ENCODE results near the gene SCCPDH.

The SCCPDH gene

GRCh38 chr1:246786606-246787238 is 62.5 kb downstream of the SCCPDH start:
- no peak for DNase-seq (ENCODE audit: low read depth)

- no peak for DNase-seq (ENCODE audit: low read depth)
These were observed 63.7 kb downstream of the SCCPDH start for GRCh38 chr1:246787781-246788513.

- no peak for DNase-seq (ENCODE audit: low read depth)
These were observed 64.7 kb downstream of the SCCPDH start for GRCh38 chr1:246788895-246789338.

GRCh38 chr1:246789454-246790339 is 65.5 kb downstream of the SCCPDH start:
- DNase-seq (ENCODE audit: low read depth), result no peak

- no peak for DNase-seq (ENCODE audit: low read depth)
These were observed 66.2 kb downstream of the SCCPDH start for GRCh38 chr1:246790364-246790763.

GRCh38 chr1:246790833-246791232 is 66.6 kb downstream of the SCCPDH start:
- no peak for DNase-seq (ENCODE audit: low read depth)

- no peak for DNase-seq (ENCODE audit: low read depth)
These were observed 67.2 kb downstream of the SCCPDH start for GRCh38 chr1:246791303-246791918.

GRCh38 chr1:246792603-246793002 is 68.4 kb downstream of the SCCPDH start:
- DNase-seq (ENCODE audit: low read depth), result no peak

GRCh38 chr1:246793356-246793896 is 69.2 kb downstream of the SCCPDH start:
- DNase-seq (ENCODE audit: low read depth), result no peak

GRCh38 chr1:246794048-246794827 is 70.0 kb downstream of the SCCPDH start:
- no peak for DNase-seq (ENCODE audit: low read depth)

GRCh38 chr1:246794828-246795671 is 70.8 kb downstream of the SCCPDH start:
- no peak for DNase-seq (ENCODE audit: low read depth)

GRCh38 chr1:246795906-246796694 is 71.9 kb downstream of the SCCPDH start:
- no peak for DNase-seq (ENCODE audit: low read depth)

GRCh38 chr1:246797157-246797556 is 72.9 kb downstream of the SCCPDH start:
- no peak for DNase-seq (ENCODE audit: low read depth)

GRCh38 chr1:246797597-246797996 is 73.4 kb downstream of the SCCPDH start:
- DNase-seq (ENCODE audit: low read depth), result no peak

GRCh38 chr1:246798107-246798506 is 73.9 kb downstream of the SCCPDH start:
- DNase-seq (ENCODE audit: low read depth), result no peak

GRCh38 chr1:246798606-246799496 is 74.6 kb downstream of the SCCPDH start:
- no peak for DNase-seq (ENCODE audit: low read depth)

- DNase-seq (ENCODE audit: low read depth), result no peak
These were observed 76.1 kb downstream of the SCCPDH start for GRCh38 chr1:246800356-246800755.

GRCh38 chr1:246800756-246801155 is 76.5 kb downstream of the SCCPDH start:
- DNase-seq (ENCODE audit: low read depth), result no peak
